GM18951 (cell line): ENCODE data around the gene CUX1.
"Not testable (repeated sequence)": the region's sequence is repeated elsewhere in the genome, so short reads cannot be mapped to it uniquely, and the experiment has no call there.

ENCODE experiments used
- POLR2A ChIP-seq: IDR thresholded peaks from 4 replicates; pipeline ENCODE4 v1.6.1; 2011; ENCODE audit warnings: mild to moderate bottlenecking; ENCODE audit not compliant: insufficient read length, insufficient read depth; ENCODE audit errors: extremely low read depth
- in situ Hi-C: fragments of 300-500 bp; cut with MboI; formaldehyde crosslinking; loops from one replicate; pipeline ENCODE4 v1.12.0; 2022; ENCODE audit warnings: low sequenced_read_pairs, mixed read lengths, inconsistent platforms; ENCODE audit not compliant: unreplicated experiment

The CUX1 gene

GRCh38 chr7:101985057-101985902 is 167.9 kb downstream of the CUX1 start:
- TF ChIP-seq POLR2A = no peak
- in situ Hi-C loops = no loop called here

- TF ChIP-seq POLR2A = no peak
- in situ Hi-C loops = no loop called here
These were observed 168.7 kb downstream of the CUX1 start for GRCh38 chr7:101985903-101986734.

- TF ChIP-seq POLR2A = no peak
These were observed 170.1 kb downstream of the CUX1 start for GRCh38 chr7:101987494-101987893.

GRCh38 chr7:101988060-101988459 is 170.6 kb downstream of the CUX1 start:
- in situ Hi-C loops = not testable (repeated sequence)

More at GRCh38 chr7:101987494-101987893, 170.1 kb downstream of the CUX1 start:
- in situ Hi-C loops = no loop called here

- no peak for TF ChIP-seq POLR2A
- in situ Hi-C loops = no loop called here
These were observed 171.1 kb downstream of the CUX1 start for GRCh38 chr7:101988513-101988912.

- in situ Hi-C loops = no loop called here
- TF ChIP-seq POLR2A = no peak
These were observed 171.7 kb downstream of the CUX1 start for GRCh38 chr7:101989101-101989500.

- in situ Hi-C loops = no loop called here
- peak; percentile 31 for TF ChIP-seq POLR2A
These were observed 173.5 kb downstream of the CUX1 start for GRCh38 chr7:101990811-101991418.

- no peak for TF ChIP-seq POLR2A
- in situ Hi-C loops = no loop called here
These were observed 174.4 kb downstream of the CUX1 start for GRCh38 chr7:101991860-101992259.

GRCh38 chr7:101993311-101993710 is 175.9 kb downstream of the CUX1 start:
- in situ Hi-C loops = no loop called here
- no peak for TF ChIP-seq POLR2A

- in situ Hi-C loops = no loop called here
- TF ChIP-seq POLR2A = no peak
These were observed 177.7 kb downstream of the CUX1 start for GRCh38 chr7:101995121-101995520.

- in situ Hi-C loops = no loop called here
- no peak for TF ChIP-seq POLR2A
These were observed 178.8 kb downstream of the CUX1 start for GRCh38 chr7:101996131-101996691.

GRCh38 chr7:101996876-101997275 is 179.4 kb downstream of the CUX1 start:
- in situ Hi-C loops = no loop called here
- TF ChIP-seq POLR2A = no peak
